HG02973 (cell line): ENCODE data around the gene GALNT6.

ENCODE experiments used
- ATAC-seq: cut with Tn5 transposase; IDR thresholded peaks from one replicate; pipeline ENCODE4 v1.9.1; 2021; ENCODE audit warnings: moderate library complexity; ENCODE audit not compliant: unreplicated experiment

The GALNT6 gene

DNA sequence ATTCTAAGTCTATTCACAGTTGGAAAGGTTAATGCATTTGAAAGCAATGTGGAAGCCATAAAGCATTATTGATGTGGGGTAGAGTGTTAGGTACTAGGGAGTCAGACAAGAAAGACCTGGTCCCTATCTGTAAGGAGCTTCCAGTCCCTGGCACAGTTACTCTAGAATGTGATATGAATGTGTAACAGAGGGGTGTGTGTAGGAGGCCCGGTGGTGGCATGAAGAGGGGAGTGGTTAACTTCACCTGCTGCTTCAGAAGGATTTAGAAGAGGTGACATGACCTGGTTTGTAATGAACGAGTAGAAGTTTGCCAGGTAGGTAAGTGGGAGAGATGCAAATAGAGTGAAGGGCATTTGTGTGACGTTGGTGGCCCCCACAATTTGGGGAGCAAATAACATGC lies 15.1 kb upstream of the GALNT6 start:
- ATAC-seq: no peak

DNA sequence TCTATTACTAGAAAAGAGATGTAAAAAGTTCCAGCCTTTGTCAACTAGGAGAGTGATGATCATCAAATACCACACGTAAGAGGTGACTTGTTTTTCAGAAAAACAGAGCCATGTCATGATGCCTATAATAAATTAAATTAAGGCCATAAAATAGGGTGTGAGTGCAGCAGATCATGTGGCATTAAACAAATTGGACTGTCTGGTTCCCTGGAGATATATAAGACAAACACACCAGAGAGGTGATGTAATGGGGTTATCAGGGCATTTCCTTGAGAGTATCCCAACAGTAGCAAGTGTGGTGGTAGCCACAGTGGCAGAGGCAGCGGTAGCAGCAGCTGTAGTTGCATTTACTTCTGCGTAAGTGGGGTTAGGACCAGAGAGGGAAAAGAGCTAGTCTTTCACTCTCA lies 14.6 kb upstream of the GALNT6 start:
- ATAC-seq: no peak

DNA sequence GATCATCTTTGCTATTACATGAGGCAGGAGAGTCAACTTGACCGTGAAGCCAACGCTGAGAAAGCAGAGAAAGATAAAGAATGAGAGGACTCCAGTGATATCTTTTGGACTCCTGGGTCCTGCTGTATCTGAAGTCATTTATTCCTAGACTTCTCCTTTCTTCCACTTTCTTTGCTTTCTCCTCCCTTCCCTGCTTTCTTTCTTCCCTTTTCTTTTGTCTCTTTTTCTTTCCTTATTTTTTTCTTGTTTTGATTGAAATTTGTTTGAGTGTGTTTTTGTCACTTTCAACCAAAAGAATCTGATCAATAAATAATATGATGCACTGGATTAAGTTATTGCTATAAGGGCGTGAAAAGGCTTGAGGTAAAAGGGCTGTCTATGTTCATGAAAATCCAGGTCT lies 13.4 kb upstream of the GALNT6 start:
- ATAC-seq: no peak

DNA sequence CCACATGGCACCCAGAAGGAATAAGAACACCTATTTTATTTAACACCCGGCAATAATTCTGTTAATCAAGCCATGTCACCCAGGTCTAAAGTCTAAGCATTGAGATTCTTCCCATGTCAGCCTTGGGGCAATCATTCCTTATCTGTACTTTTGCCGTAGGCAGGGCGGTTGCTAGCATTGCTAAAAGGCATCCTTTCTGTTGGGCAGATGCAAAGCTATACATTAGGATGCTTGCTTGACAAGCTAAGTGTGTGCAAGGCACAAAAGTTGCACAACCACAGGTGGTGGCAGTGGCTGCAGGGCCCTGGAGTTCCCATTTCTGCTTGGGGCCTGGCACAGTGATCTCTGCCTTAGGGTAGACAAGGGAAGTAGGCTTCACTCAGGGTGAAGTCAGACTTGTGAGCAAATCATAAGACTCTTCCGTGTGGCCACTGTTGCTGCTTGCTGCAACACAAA lies 12.5 kb upstream of the GALNT6 start:
- no peak for ATAC-seq

DNA sequence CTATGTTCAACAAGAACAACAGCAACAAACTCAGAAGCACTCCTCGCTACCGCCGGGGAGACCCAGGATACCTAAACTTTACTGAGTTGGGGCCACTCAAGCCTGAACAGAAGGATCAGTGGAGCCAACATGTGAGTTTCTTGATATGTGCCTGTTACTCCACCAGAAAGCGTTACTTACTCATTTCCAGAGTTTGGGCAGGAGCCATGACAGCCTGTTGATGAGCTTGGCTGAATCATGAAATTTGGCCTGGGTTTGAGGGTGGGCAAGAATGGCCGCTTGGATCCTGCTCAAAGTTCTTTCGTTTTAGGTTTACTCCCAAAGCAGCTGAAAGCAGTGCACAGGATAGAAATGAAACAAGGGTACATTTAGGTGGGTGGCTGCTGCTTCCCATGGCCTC lies 12.0 kb upstream of the GALNT6 start:
- ATAC-seq: no peak

DNA sequence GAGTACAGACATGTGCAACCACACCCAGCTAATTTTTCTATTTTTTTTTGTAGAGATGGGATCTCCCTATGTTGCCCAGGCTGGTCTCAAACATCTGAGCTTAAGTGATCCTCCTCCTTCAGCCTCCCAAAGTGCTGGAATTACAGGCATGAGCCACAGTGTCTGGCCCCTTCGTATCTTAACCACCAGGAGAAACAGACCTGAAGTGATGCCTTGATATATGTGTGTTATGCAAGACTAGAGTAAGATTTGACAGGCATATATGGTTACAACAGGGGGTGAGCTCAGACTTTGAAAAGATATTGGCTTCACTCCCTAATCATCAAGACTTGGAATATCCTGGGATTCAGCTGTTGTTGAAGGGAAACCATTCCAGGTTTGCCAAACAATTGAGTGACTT lies 10.7 kb upstream of the GALNT6 start:
- no peak for ATAC-seq

DNA sequence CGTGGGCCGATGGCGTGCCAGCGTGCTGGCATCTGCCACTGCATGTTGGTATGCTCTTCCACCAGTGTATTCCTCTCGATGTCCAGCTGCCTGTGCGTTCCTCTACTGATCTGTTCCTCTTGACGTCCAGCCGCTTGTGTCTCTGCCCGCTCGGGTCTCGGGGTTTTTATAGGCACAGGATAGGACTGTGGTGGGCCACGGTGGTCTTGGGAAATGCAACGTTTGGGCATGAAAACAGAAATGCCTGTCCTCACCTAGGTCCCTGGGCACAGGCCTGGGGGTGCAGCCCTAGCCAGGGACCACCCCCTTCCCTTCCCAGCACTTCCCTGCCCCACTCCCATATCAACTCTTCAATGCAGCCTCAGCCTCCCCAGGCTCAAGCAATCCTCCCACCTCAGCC lies 10.3 kb upstream of the GALNT6 start:
- ATAC-seq: no peak

DNA sequence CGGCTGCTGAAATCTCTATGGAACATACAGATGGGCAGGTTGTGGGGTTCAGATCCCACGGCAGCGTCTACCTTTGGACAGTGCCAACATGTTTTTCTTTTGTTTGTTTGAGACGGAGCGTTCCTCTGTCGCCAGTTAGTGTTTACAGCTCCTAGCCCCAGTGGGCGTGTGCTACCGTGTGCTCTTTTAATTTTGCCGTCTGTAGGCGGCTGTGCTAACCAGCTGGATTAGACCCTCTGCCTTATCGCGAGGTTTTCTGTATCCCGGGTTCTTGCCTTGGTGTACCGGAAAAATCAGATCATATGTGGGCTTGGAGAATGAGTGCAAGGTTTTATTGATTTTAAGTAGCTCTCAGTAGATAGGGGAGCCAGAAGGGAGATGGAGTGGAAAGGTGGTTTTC lies 9.8 kb upstream of the GALNT6 start:
- no peak for ATAC-seq

DNA sequence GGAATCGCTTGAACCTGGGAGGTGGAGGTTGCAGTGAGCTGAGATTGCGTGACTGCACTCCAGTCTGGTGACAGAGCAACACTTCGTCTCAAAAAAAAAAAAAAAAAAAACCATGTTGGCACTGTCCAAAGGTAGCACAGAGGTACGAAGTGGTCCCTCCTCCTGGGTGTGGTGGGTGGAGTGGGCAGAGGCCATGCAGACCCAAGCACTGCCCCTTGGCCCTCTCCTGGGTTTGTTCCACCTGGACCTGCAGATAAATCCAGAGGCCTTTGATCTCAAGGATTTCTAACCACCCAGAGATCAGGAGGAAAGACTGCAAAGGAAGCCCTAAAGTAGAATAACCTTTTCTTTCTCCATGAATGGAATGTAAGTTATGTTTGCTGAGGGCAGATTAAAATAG lies 8.7 kb upstream of the GALNT6 start:
- no peak for ATAC-seq

DNA sequence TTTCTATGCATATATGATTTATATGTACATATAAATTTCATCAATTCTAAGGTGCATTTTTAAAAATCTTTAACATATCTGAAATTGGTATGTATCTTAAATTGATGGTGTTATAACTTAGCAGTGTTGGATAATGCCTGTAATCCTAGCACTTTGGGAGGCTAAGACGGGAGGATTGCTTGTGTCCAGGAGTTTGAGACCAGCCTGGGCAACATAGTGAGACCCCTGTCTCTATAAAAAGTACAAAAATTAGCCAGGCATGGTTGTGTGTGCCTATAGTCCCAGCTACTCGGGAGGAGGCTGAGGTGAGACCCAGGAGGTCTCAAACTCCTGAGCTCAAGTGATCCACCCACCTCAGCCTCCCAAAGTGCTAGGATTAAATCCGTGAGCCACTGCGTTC lies 6.5 kb upstream of the GALNT6 start:
- ATAC-seq: no peak

DNA sequence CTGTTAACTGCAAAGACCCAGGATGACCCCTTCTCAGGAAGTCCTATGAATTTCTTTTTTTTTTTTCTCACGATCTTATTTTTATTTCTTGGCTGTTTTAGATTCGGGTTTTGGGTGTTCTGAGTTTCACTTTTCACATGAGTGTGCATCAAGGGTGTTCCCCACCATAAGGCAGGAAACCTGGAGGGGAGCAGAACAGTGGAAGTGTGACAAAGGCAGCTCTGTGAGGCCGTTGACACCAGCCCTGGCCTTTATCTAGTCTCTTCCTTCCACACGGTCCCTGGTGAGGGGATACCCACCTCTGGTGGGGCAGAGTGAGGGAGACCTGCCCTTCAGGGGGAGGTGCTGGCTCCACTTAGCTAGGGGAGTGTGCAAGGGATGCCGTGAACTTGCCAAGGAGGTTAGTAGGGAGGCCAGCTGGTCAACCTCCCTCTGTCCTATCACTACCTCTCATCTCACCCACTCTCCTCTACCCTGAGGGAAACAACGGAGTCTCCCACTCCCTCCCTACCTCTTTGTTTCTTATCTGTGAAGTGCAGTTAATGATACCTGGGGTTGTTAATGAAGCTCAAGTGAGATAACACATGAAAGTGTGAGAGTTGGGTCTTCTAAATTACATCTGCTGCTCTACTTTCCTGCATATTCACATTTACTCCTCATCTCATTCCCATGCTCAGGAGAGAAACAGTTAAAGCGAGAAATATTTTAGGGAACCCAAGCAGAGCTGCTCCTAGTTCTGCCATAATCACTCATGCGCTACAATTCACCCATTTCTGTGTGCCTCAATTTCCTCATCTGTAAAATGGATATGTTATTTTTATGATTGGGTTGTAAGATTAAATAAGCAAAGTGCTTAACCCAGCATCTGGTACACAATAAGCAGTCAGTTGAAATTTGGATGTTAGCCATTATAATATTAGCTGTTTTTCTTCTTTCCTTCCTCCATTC lies 4.4 kb upstream of the GALNT6 start:
- peak; percentile 40 for ATAC-seq

DNA sequence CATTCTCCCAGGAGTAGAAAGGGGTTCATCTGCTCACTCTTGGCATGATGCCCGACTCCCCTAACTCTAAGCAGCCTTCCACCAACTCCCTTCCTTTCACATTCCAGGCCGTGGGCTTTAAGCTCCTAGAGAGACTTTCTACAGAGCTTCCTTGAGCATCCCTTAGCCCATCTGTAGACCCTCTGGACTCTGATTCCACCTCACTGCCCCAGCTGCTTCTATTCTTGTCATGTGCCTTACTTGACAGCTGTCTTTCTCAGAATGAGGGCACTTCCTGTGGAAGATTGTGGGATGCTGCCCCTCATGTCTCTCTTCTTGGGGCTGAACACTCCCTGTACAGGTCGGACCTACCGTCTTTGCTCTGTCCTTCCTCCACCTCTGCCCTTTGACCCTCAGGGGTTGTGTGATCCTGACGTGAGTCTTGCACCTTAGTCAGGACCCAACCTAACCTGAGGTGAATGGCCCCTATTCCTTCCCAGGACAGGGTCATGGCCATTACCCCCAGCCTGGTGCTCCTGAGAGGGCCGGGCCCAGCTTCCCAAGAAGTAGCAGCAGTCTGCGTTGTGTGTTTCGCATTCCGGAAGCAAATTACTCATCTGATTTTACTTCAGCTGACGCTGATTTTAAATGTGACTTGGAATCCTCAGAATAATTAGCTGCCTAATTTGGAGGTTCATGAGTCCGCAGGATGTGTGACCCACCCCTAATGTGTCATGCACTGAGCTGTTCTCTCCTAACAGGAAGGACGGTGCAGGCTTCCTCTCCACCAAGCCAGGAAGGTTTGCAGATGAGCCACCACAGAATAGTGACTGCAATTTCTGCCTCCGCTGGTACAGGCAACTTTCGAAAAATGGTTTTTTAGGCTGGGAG lies 2.7 kb upstream of the GALNT6 start:
- ATAC-seq: no peak

DNA sequence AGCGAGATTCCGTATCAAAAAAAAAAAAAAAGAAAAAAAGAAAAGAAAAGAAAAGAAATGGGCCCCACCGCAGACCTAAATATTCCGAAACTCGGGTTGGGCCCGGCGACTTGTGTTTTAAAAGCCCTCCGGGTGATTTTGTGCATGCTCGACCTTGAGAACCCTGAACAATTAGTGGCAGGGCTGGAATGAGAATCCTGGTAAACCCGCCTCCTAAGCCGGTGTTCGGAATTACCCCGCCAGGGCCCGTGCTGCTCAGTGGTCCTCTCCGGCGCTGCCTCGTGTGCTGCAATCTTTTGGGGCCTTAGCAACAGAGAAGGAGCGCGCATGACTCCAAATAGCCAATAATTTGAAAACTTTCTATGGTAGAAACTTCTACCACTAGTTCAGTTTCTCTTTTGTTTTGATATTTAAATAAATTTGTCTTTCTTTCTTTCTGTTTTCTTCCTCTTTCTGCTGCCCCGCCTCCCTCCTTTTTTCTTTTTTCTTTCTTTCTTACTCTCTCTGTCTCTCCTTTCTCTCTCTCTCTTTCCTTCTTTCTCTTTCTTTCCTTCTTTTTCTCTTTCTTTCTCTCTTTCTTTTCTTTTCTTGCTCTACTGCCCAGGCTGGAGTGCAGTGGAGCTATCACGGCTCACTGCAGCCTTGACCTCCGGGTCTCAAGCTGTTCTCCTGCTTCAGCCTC lies 1.5 kb upstream of the GALNT6 start:
- ATAC-seq: peak; percentile 23

DNA sequence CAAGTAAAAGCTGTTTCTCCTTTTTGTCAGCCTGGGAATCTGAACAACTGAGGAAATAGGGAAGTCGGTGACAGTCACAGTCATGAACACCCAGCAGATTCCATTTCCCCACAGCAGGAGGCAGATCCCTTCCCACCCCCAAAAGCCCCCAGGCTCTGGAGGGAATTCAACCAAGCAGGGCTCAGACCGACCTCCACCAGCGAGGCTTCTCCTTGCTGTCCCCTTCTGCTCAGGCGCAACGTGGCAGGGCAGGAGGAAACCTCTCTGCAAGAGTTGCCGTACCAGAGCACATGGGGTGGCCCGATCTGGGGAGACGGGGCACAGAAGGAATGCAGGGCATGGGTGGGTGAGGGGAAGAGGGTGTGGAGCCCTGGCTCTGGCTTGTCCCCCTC lies 319 bp downstream of the GALNT6 start:
- no peak for ATAC-seq

DNA sequence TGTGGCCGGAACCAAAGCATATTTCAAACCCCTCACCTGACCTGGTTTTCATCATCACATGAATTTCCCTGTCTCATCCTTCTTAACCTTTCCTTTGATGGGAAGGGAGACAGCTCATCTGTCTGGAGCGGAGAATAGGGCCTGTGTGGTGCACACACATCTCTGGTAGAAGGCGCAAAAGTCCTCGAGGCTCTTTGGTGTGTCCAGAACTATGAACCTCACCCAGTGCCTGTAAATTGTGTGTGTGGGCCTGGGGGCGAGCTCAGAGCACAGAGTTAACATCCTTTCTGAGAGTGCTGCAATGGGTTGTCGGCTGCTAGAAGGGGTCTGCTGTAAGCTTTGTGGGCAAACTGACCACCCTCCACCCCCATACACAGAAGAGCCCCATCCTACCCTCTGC lies 749 bp downstream of the GALNT6 start:
- no peak for ATAC-seq

DNA sequence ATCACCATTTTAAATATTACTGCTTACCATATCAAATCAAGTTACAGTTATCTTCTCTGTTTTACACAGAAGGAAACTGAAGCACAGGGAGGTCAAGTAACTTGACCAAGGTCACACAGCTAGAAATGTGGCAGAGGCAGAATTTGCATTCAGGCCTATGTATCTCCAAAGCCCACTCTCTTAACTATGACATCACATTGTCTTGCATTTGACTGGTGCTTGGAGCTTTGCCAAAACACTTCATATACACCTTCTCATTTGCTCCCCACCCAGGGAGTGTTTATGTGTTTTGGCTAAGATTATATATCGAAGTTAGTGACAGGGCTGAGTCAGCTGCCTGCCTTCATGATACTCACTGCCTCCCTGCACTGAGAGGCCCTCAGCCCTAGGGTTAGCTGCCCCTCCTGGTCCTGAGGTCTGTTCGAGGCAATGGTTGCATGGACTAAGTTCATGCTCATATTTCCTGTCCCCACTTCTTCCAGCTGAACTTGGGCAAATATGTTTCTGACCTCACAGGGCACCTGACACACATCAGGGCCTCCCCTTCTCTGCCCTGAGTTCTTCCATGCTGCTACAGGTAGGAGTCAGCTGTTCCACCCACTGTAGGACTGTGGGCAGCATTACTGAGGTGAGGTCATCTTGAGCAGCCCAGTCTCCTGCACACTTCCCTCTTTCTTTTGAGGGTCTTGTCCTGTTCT lies 1.8 kb downstream of the GALNT6 start:
- ATAC-seq: no peak

DNA sequence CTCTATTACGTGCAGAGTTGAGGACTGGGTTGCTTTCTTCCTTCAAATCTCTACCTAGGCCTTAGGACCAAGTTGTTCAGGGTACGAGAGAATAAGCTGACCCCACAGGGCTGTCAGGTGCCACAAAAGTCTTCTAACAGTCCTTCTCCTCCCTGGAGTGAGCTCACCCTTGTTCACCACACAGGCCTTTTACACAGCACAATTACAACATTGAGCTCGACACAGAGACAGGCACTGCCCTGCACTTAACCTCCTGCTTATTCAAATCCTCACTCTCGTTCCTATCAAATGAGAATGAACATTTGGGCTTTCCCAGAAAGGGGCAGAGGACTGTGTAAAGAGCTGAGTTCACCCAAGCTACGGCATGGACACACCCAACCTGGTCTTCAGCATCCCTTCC lies 2.4 kb downstream of the GALNT6 start:
- ATAC-seq: no peak

DNA sequence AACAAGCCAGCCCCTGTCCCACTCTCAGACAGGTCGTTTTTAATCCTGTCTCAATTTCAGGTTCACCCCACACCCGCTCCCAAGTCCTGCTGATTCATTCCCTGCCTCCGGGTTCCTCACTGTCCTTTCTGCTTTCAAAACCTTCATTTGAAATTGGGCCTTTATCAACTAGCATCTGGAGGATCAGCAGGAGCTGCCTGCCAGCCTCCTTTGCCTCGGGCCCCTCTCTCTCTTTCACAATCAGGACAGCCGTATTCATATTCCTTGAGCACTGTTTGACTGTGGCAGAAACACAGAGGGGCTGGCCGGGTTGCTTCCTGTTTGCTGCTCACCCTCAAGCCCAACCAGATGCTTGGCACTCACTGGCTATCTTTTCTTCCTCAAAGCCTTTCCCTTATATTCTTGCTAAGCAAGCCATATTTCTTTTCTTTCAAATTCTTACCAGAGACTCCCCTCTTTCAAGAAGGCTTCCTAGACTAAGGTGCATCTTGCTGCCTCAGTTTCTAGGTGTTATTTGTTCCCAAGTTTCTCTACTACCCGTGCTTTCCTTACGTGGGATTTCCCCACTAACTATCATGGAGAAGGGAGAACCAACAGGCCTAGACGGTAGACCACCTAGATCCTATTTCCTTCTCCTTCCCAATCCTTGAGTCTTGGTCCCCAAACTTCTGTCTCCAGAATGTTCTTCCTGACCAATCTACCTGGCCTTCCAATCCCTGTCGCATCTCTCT lies 3.0 kb downstream of the GALNT6 start:
- no peak for ATAC-seq

DNA sequence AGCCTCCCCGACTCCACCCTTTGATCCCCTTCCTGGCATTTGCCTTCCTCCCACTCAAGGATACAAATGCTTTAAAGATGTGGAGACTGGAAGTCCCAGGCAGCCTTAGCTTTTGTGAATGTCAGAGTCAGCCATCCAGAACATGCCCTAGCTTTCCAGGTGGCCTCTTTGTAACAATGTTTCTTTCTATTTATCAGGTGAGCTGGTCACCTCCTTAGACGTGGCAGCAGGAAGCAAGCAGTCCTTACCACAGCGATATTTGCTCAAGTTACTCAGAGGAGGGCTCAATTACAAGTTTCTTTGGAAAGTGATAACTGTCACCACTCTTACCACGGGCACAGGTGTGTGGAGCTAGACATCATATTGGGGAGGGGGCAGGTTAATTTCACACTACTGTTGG lies 4.9 kb downstream of the GALNT6 start:
- no peak for ATAC-seq

DNA sequence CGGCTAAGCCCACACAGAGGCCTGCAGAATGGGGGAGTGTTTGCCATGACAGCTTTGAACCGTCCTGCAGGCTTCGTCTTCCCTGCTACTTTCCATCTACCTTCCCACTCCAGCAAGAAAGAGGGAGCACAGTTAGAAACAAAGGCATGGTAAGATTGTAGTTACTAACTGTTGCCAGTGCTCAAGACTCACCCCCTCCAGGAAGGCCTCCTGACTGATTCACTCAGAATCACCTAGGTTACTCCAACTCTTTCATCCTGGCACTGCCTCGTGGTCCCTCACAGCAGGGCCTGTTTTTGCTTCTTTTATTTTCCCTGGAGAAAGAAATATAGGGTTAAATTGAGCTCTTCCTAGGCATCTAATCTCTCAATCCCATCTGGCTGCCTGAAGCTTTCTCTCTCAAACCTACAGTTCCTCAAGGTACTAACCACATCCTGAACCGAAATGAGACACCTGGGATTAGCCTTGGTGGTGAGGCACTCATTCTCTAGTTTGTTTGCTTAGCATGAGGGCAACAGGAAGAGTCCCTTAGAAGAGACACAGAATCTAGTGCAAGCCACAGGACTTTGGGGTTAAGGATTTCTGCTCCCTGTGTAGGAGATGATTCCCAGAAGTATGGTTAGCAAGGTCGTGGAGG lies 7.8 kb downstream of the GALNT6 start:
- ATAC-seq: no peak
